Measurements from ENCODE around the gene TBX10.
"Not testable (repeated sequence)": the region's sequence is repeated elsewhere in the genome, so short reads cannot be mapped to it uniquely, and the experiment has no call there.

DNA sequence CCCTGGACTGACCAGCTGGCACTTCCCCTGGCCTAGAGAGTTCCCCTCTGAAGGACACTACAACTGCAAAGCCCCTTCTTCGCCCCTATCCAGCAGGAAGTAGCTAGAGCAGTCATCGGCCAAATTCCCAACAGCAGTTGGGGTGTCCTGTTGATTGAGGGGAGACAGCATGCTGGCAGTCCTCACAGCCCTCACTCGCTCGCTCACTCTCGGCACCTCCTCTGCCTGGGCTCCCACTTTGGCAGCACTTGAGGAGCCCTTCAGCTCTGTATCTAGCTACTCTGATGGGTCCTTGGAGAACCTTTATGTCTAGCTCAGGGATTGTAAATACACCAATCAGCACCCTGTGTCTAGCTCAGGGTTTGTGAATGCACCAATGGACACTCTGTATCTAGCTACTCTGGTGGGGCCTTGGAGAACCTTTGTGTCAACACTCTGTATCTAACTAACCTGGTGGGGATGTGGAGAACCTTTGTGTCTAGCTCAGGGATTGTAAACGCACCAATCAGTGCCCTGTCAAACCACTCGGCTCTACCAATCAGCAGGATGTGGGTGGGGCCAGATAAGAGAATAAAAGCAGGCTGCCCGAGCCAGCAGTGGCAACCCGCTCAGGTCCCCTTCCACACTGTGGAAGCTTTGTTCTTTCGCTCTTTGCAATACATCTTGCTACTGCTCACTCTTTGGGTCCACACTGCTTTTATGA, 13.3 kb downstream of the TBX10 start:
- TF ChIP-seq, protein P1, sequence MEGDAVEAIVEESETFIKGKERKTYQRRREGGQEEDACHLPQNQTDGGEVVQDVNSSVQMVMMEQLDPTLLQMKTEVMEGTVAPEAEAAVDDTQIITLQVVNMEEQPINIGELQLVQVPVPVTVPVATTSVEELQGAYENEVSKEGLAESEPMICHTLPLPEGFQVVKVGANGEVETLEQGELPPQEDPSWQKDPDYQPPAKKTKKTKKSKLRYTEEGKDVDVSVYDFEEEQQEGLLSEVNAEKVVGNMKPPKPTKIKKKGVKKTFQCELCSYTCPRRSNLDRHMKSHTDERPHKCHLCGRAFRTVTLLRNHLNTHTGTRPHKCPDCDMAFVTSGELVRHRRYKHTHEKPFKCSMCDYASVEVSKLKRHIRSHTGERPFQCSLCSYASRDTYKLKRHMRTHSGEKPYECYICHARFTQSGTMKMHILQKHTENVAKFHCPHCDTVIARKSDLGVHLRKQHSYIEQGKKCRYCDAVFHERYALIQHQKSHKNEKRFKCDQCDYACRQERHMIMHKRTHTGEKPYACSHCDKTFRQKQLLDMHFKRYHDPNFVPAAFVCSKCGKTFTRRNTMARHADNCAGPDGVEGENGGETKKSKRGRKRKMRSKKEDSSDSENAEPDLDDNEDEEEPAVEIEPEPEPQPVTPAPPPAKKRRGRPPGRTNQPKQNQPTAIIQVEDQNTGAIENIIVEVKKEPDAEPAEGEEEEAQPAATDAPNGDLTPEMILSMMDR (IDR thresholded peaks at IDR 0.05 in 4 of 5, conservative IDR thresholded peaks at IDR 0.05 in 1 of 5), result not testable (repeated sequence)
- TF ChIP-seq POLR2A (IDR thresholded peaks at IDR 0.05), result not testable (repeated sequence)

Measured in gastrocnemius medialis (tissue), 4 donors.